Activated T-helper 1 cell treated with anti-CD3 and anti-CD28 coated beads, Interleukin-2, amount 50 U/mL, for 16 hours (primary cell): ENCODE data around the gene TNIP1.

Experiments used
- DNase-seq, 2 donors: peaks; one replicate each; pipeline ENCODE4 v3.0.0-alpha.2; 2020; ENCODE audit warnings: low read depth in 1 of 2, low spot score in 1 of 2

The TNIP1 gene

GRCh38 chr5:151047814-151048425 is 32.9 kb downstream of the TNIP1 start:
- DNase-seq = no peak

GRCh38 chr5:151042453-151043093 is 38.3 kb downstream of the TNIP1 start:
- DNase-seq = no peak

GRCh38 chr5:151041577-151042268 is 39.1 kb downstream of the TNIP1 start:
- no peak for DNase-seq

GRCh38 chr5:151040211-151040747 is 40.6 kb downstream of the TNIP1 start:
- DNase-seq = no peak

- no peak for DNase-seq
These were observed 41.2 kb downstream of the TNIP1 start for GRCh38 chr5:151039665-151040064.

GRCh38 chr5:151038801-151039238 is 42.0 kb downstream of the TNIP1 start:
- no peak for DNase-seq

- no peak for DNase-seq
These were observed 42.5 kb downstream of the TNIP1 start for GRCh38 chr5:151038412-151038745.

GRCh38 chr5:151037561-151038411 is 43.0 kb downstream of the TNIP1 start:
- DNase-seq = no peak

- no peak for DNase-seq
These were observed 44.3 kb downstream of the TNIP1 start for GRCh38 chr5:151036556-151036955.

- DNase-seq = no peak
These were observed 46.1 kb downstream of the TNIP1 start for GRCh38 chr5:151034422-151035379.

GRCh38 chr5:151033217-151033934 is 47.5 kb downstream of the TNIP1 start:
- no peak for DNase-seq

GRCh38 chr5:151031554-151031953 is 49.3 kb downstream of the TNIP1 start:
- DNase-seq = no peak

- DNase-seq = no peak
These were observed 50.5 kb downstream of the TNIP1 start for GRCh38 chr5:151030379-151030778.

- DNase-seq = no peak
These were observed 50.8 kb downstream of the TNIP1 start for GRCh38 chr5:151030056-151030336.

GRCh38 chr5:151029179-151030055 is 51.4 kb downstream of the TNIP1 start:
- DNase-seq = no peak

GRCh38 chr5:151028717-151029116 is 52.1 kb downstream of the TNIP1 start:
- no peak for DNase-seq

- DNase-seq = no peak
These were observed 52.8 kb downstream of the TNIP1 start for GRCh38 chr5:151027961-151028479.

GRCh38 chr5:151026679-151027078 is 54.2 kb downstream of the TNIP1 start:
- no peak for DNase-seq

GRCh38 chr5:151026088-151026487 is 54.7 kb downstream of the TNIP1 start:
- DNase-seq = no peak
